ENCODE data around the gene LTBP3. TPM values are rescaled to one million over a fixed set of nuclear protein-coding genes. Genes with fewer than 3 reads are reported as not detected.

The LTBP3 gene
- total and polyA plus RNA-seq, 2 donors from 2014 or later = 61.6 to 165 TPM

DNA sequence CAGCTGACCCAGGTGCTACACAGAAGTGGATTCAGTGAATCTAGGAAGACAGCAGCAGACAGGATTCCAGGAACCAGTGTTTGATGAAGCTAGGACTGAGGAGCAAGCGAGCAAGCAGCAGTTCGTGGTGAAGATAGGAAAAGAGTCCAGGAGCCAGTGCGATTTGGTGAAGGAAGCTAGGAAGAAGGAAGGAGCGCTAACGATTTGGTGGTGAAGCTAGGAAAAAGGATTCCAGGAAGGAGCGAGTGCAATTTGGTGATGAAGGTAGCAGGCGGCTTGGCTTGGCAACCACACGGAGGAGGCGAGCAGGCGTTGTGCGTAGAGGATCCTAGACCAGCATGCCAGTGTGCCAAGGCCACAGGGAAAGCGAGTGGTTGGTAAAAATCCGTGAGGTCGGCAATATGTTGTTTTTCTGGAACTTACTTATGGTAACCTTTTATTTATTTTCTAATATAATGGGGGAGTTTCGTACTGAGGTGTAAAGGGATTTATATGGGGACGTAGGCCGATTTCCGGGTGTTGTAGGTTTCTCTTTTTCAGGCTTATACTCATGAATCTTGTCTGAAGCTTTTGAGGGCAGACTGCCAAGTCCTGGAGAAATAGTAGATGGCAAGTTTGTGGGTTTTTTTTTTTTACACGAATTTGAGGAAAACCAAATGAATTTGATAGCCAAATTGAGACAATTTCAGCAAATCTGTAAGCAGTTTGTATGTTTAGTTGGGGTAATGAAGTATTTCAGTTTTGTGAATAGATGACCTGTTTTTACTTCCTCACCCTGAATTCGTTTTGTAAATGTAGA lies 57.6 kb downstream of the LTBP3 start:
- Histone ChIP-seq H3K9ac (ENCODE audit: low read length in 3 of 3) (peak overlapping the region; percentile 84 to 100 (median 100)), H3K36me3 (ENCODE audit: control insufficient read depth in 2 of 3, insufficient read depth in 3 of 3, low read length in 3 of 3) (peaks cover 30 to 56% (median 37%) of the 10 kb centered on the region in 3 donors), H3K4me1 (ENCODE audit: control insufficient read depth in 2 of 3, insufficient read depth in 2 of 3, low read depth in 1 of 3, low read length in 3 of 3) (peaks cover 0 to 16% (median 13%) of the 10 kb centered on the region in 3 donors), H3K27ac (ENCODE audit: low read depth in 2 of 2, low read length in 2 of 2) (peak overlapping the region; percentile 99), H3K9me3 (ENCODE audit: control insufficient read depth in 2 of 3, insufficient read depth in 1 of 3, low read length in 3 of 3) (no peaks in the 10 kb centered on the region), H3K4me3 (ENCODE audit: low read length in 3 of 3) (peak overlapping the region; percentile 81 to 97 (median 93)), H3K27me3 (ENCODE audit: control insufficient read depth, insufficient read depth, low read length) (no peaks in the 10 kb centered on the region)
- TF ChIP-seq, protein P1, sequence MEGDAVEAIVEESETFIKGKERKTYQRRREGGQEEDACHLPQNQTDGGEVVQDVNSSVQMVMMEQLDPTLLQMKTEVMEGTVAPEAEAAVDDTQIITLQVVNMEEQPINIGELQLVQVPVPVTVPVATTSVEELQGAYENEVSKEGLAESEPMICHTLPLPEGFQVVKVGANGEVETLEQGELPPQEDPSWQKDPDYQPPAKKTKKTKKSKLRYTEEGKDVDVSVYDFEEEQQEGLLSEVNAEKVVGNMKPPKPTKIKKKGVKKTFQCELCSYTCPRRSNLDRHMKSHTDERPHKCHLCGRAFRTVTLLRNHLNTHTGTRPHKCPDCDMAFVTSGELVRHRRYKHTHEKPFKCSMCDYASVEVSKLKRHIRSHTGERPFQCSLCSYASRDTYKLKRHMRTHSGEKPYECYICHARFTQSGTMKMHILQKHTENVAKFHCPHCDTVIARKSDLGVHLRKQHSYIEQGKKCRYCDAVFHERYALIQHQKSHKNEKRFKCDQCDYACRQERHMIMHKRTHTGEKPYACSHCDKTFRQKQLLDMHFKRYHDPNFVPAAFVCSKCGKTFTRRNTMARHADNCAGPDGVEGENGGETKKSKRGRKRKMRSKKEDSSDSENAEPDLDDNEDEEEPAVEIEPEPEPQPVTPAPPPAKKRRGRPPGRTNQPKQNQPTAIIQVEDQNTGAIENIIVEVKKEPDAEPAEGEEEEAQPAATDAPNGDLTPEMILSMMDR (IDR thresholded peaks at IDR 0.05; ENCODE audit: borderline replicate concordance, extremely low read depth, insufficient read depth) = no peak
- DNase-seq (peak in 2 of 5 donors; percentile 68 to 73), FAIRE-seq (no peak)
- intact Hi-C loops (cut with DNase I) = loop anchor here (5.0 kb wide), 1 partner anchor 73 kb away; no protein-coding TSS in a partner anchor

DNA sequence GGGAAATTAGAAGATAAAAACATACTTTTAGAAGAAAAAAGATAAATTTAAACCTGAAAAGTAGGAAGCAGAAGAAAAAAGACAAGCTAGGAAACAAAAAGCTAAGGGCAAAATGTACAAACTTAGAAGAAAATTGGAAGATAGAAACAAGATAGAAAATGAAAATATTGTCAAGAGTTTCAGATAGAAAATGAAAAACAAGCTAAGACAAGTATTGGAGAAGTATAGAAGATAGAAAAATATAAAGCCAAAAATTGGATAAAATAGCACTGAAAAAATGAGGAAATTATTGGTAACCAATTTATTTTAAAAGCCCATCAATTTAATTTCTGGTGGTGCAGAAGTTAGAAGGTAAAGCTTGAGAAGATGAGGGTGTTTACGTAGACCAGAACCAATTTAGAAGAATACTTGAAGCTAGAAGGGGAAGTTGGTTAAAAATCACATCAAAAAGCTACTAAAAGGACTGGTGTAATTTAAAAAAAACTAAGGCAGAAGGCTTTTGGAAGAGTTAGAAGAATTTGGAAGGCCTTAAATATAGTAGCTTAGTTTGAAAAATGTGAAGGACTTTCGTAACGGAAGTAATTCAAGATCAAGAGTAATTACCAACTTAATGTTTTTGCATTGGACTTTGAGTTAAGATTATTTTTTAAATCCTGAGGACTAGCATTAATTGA lies 58.3 kb downstream of the LTBP3 start:
- Histone ChIP-seq H3K4me1 (ENCODE audit: control insufficient read depth in 2 of 3, insufficient read depth in 2 of 3, low read depth in 1 of 3, low read length in 3 of 3) (peaks cover 0 to 14% (median 10%) of the 10 kb centered on the region in 3 donors), H3K27ac (ENCODE audit: low read depth in 2 of 2, low read length in 2 of 2) (peak overlapping the region; percentile 99), H3K9ac (ENCODE audit: low read length in 3 of 3) (peak overlapping the region; percentile 84 to 100 (median 100)), H3K9me3 (ENCODE audit: control insufficient read depth in 2 of 3, insufficient read depth in 1 of 3, low read length in 3 of 3) (no peaks in the 10 kb centered on the region), H3K4me3 (ENCODE audit: low read length in 3 of 3) (peak overlapping the region; percentile 81 to 97 (median 93)), H3K27me3 (ENCODE audit: control insufficient read depth, insufficient read depth, low read length) (no peaks in the 10 kb centered on the region), H3K36me3 (ENCODE audit: control insufficient read depth in 2 of 3, insufficient read depth in 3 of 3, low read length in 3 of 3) (peaks cover 24 to 49% (median 30%) of the 10 kb centered on the region in 3 donors)
- TF ChIP-seq, protein P1 (IDR thresholded peaks at IDR 0.05; ENCODE audit: borderline replicate concordance, extremely low read depth, insufficient read depth) = no peak
- intact Hi-C loops (cut with DNase I) = loop anchor here (5.0 kb wide), 1 partner anchor 73 kb away; no protein-coding TSS in a partner anchor
- no peak for FAIRE-seq
- DNase-seq = peak in 2 of 5 donors; percentile 61 to 78

DNA sequence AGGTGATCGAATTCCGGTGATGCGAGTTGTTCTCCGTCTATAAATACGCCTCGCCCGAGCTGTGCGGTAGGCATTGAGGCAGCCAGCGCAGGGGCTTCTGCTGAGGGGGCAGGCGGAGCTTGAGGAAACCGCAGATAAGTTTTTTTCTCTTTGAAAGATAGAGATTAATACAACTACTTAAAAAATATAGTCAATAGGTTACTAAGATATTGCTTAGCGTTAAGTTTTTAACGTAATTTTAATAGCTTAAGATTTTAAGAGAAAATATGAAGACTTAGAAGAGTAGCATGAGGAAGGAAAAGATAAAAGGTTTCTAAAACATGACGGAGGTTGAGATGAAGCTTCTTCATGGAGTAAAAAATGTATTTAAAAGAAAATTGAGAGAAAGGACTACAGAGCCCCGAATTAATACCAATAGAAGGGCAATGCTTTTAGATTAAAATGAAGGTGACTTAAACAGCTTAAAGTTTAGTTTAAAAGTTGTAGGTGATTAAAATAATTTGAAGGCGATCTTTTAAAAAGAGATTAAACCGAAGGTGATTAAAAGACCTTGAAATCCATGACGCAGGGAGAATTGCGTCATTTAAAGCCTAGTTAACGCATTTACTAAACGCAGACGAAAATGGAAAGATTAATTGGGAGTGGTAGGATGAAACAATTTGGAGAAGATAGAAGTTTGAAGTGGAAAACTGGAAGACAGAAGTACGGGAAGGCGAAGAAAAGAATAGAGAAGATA lies 59.0 kb downstream of the LTBP3 start, which contains the start of gene MALAT1:
Gene MALAT1, plus strand, starts transcription at position 69 of the 736 bp plus-strand sequence.
- no peaks in the 10 kb centered on the region for H3K27me3 ChIP-seq (ENCODE audit: control insufficient read depth, insufficient read depth, low read length)
- peak within 1 kb of the TSS; percentile 99 for H3K27ac ChIP-seq (ENCODE audit: low read depth in 2 of 2, low read length in 2 of 2)
- FAIRE-seq (no peak), DNase-seq (peak; percentile 96 to 98 (median 98))
- peaks cover 17 to 42% (median 23%) of the 10 kb centered on the region in 3 donors for H3K36me3 ChIP-seq (ENCODE audit: control insufficient read depth in 2 of 3, insufficient read depth in 3 of 3, low read length in 3 of 3)
- no peaks in the 10 kb centered on the region for H3K9me3 ChIP-seq (ENCODE audit: control insufficient read depth in 2 of 3, insufficient read depth in 1 of 3, low read length in 3 of 3)
- peak within 1 kb of the TSS; percentile 81 to 97 (median 93) for H3K4me3 ChIP-seq (ENCODE audit: low read length in 3 of 3)
- TF ChIP-seq, protein P1 (IDR thresholded peaks at IDR 0.05; ENCODE audit: borderline replicate concordance, extremely low read depth, insufficient read depth) = no peak
- peaks cover 0 to 17% (median 14%) of the 10 kb centered on the region in 3 donors for H3K4me1 ChIP-seq (ENCODE audit: control insufficient read depth in 2 of 3, insufficient read depth in 2 of 3, low read depth in 1 of 3, low read length in 3 of 3)
- intact Hi-C loops (cut with DNase I) = no loop called here
- H3K9ac ChIP-seq (ENCODE audit: low read length in 3 of 3) = peak within 1 kb of the TSS; percentile 84 to 100 (median 100)

Measured in kidney (tissue), 14 donors.